ENCODE measurements around the gene AMBRA1.

DNA sequence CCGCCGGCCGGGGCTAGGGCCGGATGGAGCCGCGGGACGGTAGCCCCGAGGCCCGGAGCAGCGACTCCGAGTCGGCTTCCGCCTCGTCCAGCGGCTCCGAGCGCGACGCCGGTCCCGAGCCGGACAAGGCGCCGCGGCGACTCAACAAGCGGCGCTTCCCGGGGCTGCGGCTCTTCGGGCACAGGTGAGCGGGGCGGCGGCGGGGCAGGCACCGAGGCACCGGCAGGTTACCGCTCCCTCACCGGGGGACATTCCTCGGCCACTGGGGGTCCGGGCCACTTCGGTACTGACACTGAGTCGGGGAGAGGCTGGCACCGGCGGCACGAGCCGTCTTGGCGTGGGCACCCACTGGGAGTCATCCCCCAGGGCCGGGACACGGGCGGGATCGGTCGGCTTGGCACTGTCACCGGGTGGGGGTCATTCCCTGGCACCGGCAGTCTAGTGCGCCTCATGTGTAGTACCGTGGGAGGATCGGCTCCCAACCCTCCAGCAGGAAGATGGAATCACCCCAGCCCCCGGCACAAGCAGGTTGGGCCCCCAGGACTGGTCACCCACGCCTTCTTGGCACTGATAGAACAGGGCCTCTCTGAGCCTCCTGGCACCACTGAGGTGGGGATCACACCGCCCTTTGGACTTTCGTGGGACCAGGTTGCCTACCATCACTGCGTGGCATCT is 246.0 kb downstream of the AMBRA1 start:
- TF ChIP-seq POLR2A (IDR thresholded peaks at IDR 0.05) (no peak), POLR2AphosphoS5 (IDR thresholded peaks at IDR 0.05) (no peak)

Measured in upper lobe of left lung (tissue), 4 donors.